ENCODE measurements around the gene NUDT3.
"Not testable (repeated sequence)": the region's sequence is repeated elsewhere in the genome, so short reads cannot be mapped to it uniquely, and the experiment has no call there.

NUDT3 gene

GRCh38 chr6:34249469-34250261 is 142.8 kb downstream of the NUDT3 start:
- no peak for DNase-seq (ENCODE audit: low read depth)

DNA sequence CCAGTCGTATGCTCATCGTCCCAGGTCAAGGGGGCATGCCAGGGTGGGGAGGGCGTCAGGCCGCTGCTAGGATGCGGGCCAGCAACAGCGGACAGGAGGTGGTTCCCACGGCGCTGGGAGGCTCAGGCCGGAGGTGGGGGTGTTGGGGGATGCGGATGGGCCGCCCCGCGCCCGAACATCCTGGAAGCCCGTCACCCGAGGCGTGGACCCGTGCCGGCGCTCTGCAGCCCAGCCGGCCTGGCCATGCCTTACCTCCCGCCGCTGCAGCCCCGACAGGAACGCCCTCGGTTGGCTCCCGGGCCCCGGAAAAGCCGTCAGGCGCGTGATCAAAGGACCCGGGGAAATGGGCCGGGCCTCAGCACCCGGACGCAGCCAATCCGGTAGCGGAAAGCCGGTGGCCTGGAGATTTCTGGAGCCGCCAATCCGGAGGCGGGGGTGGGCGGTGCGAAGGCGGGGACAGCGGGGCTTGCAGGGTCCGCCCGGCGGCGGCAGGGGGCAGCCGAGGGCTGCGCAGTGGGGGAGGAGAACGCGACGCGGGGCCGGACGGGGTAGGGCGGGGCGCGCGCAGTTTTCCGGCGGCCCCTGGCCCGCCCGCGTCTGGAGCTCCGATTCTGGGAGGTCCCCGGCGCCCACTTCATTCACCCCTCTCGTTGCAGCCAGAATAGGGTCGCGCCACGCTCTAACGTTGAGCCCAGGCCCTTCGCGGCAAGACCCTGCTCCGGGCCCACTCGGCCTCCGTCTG is 143.6 kb downstream of the NUDT3 start, which contains the start of gene SMIM29:
SMIM29 (minus strand) TSS at position 280 of the 742 bp plus-strand sequence. CDS start 1,215 bp downstream, outside the sequence.
- peak; percentile 96 for DNase-seq (ENCODE audit: low read depth)

DNA sequence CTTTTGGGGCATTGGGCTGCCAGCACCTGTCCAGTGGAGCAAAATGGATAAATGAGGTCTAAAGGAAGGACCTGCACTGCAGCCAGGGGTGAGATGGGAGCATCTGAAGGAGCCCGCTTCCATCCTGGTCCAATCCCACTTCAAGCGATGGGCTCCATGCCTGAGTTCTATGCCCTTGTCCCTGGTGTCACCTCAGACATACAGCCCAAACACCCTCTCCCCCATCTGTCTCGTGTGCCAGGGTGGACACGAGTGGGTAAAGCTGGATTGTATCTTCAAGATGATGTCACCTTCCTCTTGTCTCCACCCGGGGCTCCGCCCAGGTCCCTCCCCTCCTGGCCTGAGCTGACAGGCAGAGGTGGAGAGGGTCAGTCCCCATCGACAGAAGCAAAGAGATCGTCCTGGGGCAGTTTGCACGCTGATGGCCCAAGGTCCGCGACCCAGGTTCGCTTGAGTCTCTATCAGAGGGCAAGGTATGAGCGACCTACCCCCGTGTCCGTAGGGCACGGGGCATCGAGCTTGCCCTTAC is 144.2 kb downstream of the NUDT3 start:
- no peak for DNase-seq (ENCODE audit: low read depth)

DNA sequence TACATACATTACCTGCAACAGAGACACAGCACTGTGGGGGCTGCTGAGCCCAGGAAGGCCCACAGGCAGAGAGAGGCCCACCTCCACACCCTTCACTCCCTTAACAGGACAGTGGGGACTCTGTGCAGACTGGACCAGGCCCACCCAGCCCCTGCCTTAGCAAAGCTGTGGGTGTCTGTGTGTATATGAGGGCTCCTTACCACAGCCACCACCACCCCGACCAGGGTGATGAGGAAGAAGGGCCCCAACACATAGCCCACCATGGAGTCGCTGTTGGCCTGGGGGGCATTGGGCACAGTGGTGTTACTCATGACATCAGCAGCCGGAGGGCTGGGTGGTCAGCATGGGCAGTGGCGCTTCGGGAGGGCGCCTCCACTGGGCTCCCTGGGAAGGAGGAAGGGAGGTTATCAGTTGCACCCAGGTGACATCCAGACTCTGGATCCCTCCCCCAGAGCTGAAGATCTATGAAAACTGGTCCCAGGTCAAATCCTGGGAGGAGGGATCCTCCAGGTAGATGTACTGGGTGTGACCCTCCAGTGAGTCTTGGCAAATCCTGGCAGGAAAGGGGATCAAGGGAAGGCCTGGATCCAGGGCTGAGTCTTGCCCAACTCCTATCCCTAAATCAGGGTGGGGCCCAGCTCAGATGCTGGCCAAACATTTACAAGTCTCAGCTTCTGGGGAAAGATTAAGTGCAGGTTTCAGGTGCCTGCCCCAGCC is 144.8 kb downstream of the NUDT3 start:
- DNase-seq (ENCODE audit: low read depth): no peak

- no peak for DNase-seq (ENCODE audit: low read depth)
These were observed 145.7 kb downstream of the NUDT3 start for GRCh38 chr6:34246563-34247391.

DNA sequence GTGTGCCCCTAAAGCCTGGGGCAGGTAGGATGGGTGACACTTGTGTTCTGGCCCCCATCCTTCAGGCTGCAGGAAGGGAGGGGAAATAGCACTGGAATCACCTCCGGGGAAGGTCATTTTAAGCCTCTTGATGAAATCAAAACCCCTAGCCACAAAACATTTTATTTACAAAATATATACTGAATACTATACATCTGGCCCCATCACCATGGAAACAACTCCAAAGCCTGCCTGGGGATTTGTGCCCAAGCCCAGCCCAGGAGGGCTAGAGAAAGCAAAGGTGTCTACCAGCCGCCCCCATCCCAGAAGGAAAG is 146.3 kb downstream of the NUDT3 start:
- no peak for DNase-seq (ENCODE audit: low read depth)

GRCh38 chr6:34245761-34246140 is 146.7 kb downstream of the NUDT3 start:
- not testable (repeated sequence) for DNase-seq (ENCODE audit: low read depth)

- DNase-seq (ENCODE audit: low read depth): not testable (repeated sequence)
These were observed 147.3 kb downstream of the NUDT3 start for GRCh38 chr6:34245032-34245760.

GRCh38 chr6:34243901-34244884 is 148.3 kb downstream of the NUDT3 start:
- DNase-seq (ENCODE audit: low read depth): no peak

GRCh38 chr6:34243131-34243771 is 149.2 kb downstream of the NUDT3 start:
- no peak for DNase-seq (ENCODE audit: low read depth)

DNA sequence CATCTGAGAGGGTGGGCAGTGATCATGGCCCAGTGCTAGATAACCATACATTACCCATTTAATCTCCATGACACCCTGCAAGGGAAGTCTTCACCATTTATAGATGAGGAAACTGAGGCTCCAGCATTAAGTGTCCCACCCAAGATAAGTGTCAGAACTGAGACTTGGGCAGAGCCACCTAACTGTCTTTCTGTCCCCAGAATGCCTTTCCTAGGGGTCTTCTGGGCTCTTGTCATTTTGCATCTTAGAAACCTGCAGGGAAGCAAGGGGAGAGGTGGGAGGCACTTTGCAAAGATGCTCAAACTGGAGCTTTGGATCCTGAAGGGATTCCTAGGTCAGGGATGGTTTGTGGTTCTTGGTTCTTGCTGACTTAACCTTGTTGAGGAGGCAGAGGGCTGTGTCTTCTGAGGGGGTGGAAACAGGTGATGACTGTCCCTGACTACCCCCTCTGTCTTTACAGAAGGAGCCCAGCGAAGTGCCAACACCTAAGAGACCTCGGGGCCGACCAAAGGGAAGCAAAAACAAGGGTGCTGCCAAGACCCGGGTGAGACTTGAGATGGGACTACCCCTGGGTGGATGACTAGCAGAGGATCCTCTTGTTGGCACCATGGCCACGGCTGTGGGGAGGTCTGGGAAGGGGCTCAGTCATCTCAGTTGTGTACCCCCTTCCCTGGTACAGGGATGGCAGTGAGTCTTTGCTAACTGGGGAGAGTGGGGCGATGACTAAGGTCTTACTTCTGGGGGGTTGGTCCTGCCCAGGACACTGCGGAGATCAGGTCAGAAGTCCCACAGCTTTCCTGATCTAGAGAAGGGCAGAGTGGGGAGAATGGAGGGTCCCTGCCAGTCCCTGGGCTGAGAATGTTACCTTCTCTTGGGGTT is 150.0 kb downstream of the NUDT3 start:
- no peak for DNase-seq (ENCODE audit: low read depth)

- no peak for DNase-seq (ENCODE audit: low read depth)
These were observed 150.9 kb downstream of the NUDT3 start for GRCh38 chr6:34241351-34242215.

GRCh38 chr6:34240329-34241248 is 151.9 kb downstream of the NUDT3 start:
- no peak for DNase-seq (ENCODE audit: low read depth)

- DNase-seq (ENCODE audit: low read depth): no peak
These were observed 152.6 kb downstream of the NUDT3 start for GRCh38 chr6:34239893-34240292.

DNA sequence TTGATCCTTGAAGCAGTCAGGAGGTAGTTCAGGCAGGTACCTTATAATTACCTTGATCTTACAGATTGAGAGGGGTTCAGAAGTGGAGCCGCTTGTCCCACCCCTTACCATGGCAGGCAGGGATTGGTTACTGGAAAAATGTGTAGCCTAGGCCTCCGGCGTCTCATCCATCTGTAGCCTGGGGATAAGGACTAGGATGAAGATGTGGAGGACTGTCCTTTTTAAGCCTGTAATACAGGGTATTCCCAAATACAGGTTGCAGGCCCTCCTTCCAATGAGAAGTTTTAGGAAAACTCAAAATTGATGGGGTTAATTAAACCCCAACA is 153.0 kb downstream of the NUDT3 start:
- DNase-seq (ENCODE audit: low read depth): no peak
